ENCODE data around the gene PTDSS2.

Gene PTDSS2

DNA sequence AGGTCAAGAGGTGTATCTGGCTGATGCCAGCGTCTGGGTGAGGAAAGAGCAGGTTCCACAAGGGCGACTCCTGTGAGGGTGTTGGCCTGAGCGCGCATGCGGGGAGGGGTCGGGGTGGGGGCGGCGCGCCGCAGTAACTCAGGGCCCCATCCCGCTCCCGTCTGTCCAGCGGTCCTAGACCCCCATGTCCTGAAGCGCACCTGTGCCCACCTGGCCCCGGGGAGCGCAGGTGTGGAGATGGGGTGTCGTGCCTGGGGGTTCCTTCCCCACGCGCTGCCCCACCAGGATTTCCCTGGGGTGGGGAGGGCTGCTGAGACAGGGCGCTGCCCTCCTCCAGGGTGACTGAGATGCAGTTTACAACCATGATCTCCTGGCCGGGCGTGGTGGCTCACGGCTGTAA, 36.1 kb downstream of the PTDSS2 start:
- DNase-seq (ENCODE audit: low spot score): no peak
- in situ Hi-C loops (cut with MboI; ENCODE audit: low pct_unique_long_range_greater_than_20kb, low sequenced_read_pairs, unreplicated experiment): no loop called here
- TF ChIP-seq, protein P1, sequence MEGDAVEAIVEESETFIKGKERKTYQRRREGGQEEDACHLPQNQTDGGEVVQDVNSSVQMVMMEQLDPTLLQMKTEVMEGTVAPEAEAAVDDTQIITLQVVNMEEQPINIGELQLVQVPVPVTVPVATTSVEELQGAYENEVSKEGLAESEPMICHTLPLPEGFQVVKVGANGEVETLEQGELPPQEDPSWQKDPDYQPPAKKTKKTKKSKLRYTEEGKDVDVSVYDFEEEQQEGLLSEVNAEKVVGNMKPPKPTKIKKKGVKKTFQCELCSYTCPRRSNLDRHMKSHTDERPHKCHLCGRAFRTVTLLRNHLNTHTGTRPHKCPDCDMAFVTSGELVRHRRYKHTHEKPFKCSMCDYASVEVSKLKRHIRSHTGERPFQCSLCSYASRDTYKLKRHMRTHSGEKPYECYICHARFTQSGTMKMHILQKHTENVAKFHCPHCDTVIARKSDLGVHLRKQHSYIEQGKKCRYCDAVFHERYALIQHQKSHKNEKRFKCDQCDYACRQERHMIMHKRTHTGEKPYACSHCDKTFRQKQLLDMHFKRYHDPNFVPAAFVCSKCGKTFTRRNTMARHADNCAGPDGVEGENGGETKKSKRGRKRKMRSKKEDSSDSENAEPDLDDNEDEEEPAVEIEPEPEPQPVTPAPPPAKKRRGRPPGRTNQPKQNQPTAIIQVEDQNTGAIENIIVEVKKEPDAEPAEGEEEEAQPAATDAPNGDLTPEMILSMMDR (IDR thresholded peaks at IDR 0.05; ENCODE audit: extremely low read depth, insufficient read depth, missing control alignments): no peak

DNA sequence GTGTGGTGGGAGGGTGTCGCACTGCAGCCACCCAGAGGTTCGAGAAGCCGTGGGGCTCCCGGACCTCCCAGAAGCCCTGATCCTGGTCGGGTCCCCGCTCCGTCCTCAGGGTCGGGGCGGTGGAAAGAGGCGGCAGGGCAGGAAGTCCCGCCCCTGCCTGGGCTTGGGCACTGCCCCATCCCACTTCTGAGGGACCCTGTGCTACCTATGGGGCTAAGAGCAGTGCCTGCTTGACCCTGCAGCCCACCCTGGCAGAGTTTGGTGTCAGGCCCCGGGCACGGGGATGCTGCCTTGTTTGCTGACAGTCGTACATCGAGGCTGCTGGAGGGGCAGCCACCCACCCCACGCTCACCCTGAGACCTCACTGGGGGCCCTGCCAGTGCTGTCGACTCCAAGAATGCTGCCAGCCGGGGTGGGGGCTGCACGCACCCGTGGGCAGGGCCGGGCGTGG, 37.5 kb downstream of the PTDSS2 start:
- no peak for DNase-seq (ENCODE audit: low spot score)
- TF ChIP-seq, protein P1 (IDR thresholded peaks at IDR 0.05; ENCODE audit: extremely low read depth, insufficient read depth, missing control alignments): no peak
- in situ Hi-C loops (cut with MboI; ENCODE audit: low pct_unique_long_range_greater_than_20kb, low sequenced_read_pairs, unreplicated experiment): no loop called here

DNA sequence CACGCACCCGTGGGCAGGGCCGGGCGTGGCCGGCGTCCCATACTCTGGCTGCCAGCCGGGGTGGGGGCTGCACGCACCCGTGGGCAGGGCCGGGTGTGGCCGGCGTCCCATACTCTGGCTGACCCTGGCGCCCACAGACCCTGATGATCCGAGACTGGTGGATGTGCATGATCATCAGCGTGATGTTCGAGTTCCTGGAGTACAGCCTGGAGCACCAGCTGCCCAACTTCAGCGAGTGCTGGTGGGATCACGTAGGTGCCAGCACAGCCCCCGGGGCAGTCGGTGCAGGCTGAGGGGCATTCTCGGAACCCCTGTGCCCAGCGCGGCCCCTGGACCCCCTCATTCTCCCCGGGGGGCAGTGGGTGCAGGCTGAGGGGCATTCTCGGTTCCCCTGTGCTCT, 38.0 kb downstream of the PTDSS2 start:
- TF ChIP-seq, protein P1 (IDR thresholded peaks at IDR 0.05; ENCODE audit: extremely low read depth, insufficient read depth, missing control alignments): no peak
- in situ Hi-C loops (cut with MboI; ENCODE audit: low pct_unique_long_range_greater_than_20kb, low sequenced_read_pairs, unreplicated experiment): no loop called here
- no peak for DNase-seq (ENCODE audit: low spot score)

DNA sequence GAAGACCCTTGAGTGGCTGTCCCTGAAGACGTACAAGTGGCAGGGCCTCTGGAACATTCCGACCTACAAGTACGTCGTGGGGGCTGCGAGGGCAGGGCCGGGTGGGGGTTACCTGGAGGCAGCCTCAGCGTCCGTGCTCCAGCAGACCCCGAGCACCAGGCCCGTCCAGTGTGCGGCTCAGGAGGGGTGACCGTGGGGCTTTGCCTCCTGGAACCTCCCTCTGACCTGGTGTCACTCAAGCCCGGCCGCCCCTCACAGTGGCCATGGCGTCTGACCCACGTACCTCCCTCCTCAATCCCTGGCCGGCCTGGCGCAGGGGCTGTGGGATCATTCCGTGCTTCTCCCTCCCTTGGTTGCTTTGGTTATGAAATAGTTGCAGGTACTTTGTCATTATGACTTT, 38.5 kb downstream of the PTDSS2 start:
- TF ChIP-seq, protein P1 (IDR thresholded peaks at IDR 0.05; ENCODE audit: extremely low read depth, insufficient read depth, missing control alignments): no peak
- DNase-seq (ENCODE audit: low spot score): no peak
- in situ Hi-C loops (cut with MboI; ENCODE audit: low pct_unique_long_range_greater_than_20kb, low sequenced_read_pairs, unreplicated experiment): no loop called here

DNA sequence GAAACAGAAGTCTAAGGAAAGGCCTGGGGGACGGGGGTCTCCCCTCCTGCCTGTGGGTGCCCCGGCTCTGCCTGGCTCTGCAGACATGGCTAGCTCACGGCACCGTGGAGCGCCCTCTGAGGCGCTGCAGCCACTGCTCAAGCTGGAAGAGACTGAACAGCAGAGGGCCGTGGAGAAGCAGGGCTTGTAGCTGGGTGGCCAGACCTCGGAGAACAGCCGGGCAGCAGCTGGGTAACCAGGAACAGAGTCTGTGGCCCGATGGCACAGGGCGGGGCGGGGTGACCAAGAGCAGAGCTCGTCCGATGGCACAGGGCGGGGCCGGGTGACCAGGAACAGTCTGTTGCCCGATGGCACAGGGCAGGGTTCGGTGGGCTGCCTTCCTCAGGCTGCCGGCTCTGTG, 38.9 kb downstream of the PTDSS2 start:
- TF ChIP-seq, protein P1 (IDR thresholded peaks at IDR 0.05; ENCODE audit: extremely low read depth, insufficient read depth, missing control alignments): no peak
- DNase-seq (ENCODE audit: low spot score): no peak
- in situ Hi-C loops (cut with MboI; ENCODE audit: low pct_unique_long_range_greater_than_20kb, low sequenced_read_pairs, unreplicated experiment): no loop called here

DNA sequence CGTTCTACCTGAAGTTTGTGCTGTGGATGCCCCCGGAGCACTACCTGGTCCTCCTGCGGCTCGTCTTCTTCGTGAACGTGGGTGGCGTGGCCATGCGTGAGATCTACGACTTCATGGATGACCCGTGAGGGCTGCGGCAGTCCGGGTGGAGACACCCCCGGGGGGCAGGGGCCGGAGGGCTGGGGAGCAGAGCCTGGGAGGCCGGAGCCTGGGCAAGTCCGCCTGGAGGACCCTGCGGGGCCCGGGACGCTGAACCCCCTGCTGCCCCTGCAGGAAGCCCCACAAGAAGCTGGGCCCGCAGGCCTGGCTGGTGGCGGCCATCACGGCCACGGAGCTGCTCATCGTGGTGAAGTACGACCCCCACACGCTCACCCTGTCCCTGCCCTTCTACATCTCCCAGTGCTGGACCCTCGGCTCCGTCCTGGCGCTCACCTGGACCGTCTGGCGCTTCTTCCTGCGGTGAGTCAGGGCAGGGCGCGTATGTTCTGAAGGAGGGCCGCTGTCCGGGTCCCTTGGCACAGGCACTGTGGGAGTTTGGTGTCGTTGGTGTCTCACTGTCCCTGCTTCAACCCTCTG, 39.6 kb downstream of the PTDSS2 start:
- in situ Hi-C loops (cut with MboI; ENCODE audit: low pct_unique_long_range_greater_than_20kb, low sequenced_read_pairs, unreplicated experiment): no loop called here
- TF ChIP-seq, protein P1 (IDR thresholded peaks at IDR 0.05; ENCODE audit: extremely low read depth, insufficient read depth, missing control alignments): no peak
- no peak for DNase-seq (ENCODE audit: low spot score)

All from GM13977 (cell line).